Daoy (cell line): ENCODE data around the gene PSMD3. TPM values are rescaled to one million over a fixed set of nuclear protein-coding genes. Genes with fewer than 3 reads are reported as not detected.
A peak's percentile ranks its signal among the peaks of the same experiment; 100 is the strongest.

Experiments used
- DNase-seq: peaks from one replicate; pipeline ENCODE4 v3.0.0-alpha.2; 2015; ENCODE audit warnings: low read depth
- total RNA-seq: library from RNA; depleted of rRNA; stranded (reverse); fragments of >200 nt; shearing (Covaris generic); gene quantifications from 2 replicates; pipeline ENCODE4 v1.2.3, GENCODE V29; 2014

The PSMD3 gene
- total RNA-seq, 1 experiment from 2014 or later = 185 TPM

DNA sequence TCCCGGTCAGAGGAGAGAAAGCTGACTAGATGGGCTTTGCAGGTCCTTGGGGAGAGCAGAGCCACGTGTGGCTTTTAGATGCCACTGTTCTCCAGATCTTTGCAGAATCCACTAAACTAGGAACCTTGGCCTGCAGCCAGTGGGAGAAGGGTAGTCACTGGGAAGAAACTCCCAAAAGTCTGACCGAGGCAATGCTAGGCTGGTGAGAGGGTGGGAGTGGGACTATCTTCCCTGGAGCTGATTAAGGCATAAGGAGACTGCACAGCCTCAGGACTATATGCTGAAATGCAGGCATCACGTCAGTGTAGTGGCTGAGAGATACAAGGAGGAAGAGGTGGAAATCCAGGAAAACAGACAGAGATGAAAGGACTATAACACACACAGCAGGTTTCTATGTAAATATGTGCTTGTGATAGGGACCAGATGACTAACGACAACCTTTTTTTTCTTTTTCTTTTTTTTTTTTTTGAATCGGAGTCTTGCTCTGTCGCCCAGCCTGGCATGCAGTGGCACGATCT lies 20.0 kb upstream of the PSMD3 start:
- no peak for DNase-seq

DNA sequence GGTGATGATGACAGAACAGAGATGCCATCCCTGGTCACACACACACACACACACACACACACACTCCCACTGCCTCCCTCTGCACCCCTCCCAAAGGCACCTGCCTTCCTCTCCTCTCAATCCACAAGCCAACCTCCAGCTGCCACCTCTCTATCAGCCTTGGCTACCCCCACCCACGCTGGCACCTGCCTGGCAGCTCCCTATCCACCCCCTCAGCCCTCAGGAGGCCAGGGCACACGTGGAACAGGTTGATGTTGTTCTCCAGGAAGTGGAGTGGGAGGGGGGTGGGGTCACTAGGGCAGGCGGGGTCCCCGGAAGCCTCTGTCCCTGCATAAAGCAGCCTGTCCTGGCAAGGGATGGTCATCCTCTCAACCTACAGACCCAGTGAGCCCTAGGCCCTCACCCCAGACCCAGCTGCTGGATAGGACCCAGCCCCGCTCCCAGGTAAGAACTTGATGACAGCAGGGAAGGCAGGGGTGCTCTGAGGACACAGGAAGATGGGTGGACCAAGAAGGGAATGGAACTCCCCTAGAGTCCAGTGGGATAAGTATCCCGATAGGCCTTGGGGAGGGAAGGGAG lies 17.9 kb upstream of the PSMD3 start, which contains the start of gene GSDMA:
Gene GSDMA, plus strand, starts transcription at position 363 of the 579 bp plus-strand sequence. CDS start 2,684 bp downstream, outside the sequence.
- no peak for DNase-seq

DNA sequence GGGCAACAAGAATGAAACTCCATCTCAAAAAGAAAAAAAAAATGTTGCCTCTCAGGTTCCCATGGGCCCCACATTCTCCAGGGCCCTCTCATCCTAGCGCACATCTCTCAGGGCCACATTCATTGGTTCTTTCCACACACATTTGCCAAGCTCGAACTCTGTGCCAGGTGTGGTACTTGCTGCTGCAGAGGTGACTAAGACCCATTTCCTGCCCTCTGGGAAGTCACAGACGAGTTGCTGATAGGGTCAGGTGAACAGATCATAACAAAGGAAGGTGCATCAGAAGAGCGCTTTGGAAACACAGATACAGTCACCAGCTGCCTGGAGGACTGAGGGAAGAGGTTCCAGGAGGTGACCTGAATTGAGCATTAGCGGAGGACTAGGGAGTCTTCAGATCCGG lies 16.8 kb upstream of the PSMD3 start:
- no peak for DNase-seq

DNA sequence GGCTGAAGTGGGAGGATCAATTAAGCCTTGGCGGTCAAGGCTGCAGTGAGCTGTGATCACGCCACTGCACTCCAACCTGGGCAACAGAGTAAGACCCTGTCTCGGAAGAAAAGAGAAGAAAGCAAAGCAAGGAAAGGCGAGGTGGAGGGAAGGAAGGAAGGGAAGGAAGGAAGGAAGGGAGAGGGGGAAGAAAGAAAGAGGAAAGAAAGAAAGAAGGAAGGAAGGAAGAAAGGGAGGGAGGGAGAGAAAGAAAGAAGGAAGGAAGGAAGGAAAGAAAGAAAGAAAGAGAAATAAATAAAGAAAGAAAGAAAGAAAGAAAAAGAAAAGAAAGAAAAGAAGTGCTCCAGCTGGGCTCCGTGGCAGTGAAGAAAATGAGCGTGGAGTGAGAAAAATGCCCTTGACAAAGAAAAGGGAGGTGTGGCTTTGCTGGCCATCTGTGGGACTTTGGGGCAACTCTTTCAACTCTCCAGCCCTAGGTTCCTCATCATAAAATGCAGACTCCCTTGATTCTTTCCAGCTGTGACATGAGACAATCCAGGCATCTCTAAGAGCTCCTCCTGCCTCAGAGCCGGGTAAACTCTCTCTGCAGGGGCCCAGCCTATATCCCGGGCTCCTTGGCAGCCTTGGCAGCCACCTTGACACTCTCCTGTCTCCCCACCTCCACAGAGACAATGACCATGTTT lies 15.4 kb upstream of the PSMD3 start:
- DNase-seq = no peak

DNA sequence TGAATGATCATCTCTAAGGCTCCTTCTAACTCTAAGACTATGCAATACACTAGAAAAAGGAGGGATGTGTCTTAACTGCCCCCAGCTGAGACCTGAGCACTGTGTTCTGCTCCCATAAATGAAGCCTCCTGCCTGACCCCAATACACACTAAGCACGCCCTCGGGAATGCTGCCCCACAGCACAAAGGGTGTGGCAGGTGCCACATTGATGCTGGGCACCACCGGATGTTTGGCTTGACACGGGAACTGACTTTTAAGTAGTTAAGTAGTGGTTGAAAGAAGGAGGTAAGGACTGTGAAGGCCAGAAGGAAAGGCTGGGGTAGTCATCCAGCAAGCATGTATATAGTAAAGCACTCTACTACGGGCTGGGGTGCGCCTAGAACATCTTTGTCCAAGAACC lies 13.8 kb upstream of the PSMD3 start:
- no peak for DNase-seq

DNA sequence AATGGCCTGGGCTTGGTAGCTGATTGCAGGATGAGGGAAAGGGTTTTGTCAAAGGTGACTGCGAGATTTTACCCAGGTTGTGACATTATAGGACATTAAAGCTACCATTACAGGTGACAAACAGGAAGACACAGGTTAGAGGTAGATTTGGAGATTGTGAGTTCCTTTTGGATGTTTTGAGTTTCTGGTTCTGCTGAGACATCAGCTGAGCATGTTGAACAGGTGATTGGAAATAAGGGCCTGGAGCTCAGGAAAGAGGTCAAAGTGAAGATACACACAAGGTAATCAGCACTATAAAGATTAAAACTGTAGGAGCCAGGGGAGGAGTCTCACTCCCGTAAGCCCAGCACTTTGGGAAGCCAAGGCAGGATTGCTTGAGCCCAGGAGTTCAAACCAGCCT lies 11.8 kb upstream of the PSMD3 start:
- DNase-seq = no peak

DNA sequence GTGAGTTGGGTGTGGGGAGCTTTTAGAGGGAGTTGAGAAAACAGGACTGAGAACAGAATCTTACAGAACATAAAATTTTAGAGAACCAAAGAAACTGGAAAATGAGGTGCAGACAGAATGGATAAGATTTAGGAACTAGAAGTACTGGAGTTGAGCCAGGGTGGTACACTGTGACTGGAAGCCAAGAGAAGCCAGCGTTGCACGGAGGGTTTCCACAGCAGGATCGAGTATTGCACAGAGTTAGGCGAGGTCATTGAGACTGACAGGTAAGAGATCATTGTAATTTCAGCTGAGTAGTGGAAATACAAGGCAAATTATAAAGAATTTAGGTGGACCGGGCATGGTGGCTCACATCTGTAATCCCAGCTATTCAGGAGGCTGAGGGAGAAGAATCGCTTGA lies 11.2 kb upstream of the PSMD3 start:
- DNase-seq = no peak

DNA sequence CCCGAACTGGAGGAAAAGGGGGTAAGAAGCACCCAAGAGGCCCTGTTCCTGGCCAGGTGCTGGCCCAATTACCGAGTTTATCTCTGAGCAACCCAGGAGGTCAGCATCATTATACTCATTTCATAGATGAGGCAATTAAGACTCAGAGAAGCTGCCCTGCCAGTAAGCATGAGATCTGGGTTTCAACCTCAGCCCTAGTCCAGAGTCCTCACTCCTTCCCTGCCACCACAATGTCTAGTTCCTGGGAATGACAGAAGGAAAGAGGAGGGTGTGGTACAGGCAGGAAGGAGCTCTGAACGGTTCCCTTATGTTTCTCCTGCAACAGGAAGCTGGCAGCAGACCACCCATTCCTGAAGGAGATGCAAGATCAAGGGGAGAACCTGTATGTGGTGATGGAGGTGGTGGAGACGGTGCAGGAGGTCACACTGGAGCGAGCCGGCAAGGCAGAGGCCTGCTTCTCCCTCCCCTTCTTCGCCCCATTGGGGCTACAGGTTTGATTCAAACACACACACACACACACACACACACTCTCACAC lies 10.4 kb upstream of the PSMD3 start:
- DNase-seq = no peak

DNA sequence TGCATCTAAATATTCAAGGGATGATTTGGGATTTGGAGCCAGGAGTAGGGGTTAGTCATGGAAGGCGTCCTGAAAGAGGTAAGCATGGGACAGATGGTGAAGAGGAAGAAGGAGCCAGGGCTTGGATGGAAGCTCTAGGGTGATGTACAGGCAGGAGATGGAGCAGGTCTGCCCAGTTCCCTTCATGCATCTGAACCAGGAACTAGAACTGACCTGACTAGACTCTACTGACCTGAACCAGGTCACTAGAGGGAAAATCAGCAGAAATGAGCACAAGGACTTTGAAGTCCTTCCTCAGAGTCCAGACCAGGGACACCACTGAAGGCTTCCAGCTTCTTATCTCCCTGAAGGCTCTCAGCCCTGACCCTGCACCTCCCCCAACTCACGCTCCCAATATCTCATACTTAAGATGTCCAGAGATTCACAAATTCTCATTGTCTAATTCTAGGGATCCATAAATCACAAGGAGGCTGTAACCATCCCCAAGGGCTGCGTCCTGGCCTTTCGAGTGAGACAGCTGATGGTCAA lies 9.5 kb upstream of the PSMD3 start:
- DNase-seq = no peak

DNA sequence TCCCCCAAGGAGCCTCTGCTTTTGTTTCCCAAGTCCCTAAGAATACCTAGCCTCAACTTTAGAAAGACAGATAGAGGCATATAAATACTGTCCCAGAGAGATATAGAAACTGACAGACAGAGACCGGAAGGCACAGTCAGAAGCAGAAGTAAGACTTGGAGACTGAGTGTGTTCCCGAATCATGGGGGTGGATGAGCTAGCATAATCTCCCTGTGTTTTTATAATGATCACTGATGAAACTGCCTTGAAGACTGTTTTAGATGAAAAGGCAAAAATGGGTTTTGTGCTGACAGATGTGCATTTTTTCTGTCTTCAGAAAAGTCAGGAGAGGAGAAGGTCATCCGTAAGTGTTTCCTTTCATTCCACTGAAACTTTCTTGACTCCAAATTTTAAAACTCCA lies 8.3 kb upstream of the PSMD3 start:
- DNase-seq = no peak

DNA sequence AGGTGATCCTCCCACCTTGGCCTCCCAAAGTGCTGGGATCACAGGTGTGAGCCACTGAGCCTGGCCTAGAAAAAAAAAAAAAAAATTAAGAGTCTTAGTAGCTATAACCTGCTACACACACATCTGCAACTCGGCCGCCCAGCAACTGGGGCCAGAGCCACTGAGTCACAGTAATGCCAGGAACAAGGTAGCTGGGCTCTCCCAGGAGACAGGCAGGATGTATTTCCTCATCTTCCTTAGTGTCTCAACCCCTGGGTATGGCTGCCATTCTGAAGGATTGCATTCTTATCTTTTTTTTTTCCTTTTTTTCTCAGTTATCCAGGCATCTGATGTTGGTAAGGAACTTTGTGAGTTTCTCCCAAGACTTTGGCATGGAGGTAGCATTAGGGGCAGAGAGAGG lies 7.1 kb upstream of the PSMD3 start:
- no peak for DNase-seq

DNA sequence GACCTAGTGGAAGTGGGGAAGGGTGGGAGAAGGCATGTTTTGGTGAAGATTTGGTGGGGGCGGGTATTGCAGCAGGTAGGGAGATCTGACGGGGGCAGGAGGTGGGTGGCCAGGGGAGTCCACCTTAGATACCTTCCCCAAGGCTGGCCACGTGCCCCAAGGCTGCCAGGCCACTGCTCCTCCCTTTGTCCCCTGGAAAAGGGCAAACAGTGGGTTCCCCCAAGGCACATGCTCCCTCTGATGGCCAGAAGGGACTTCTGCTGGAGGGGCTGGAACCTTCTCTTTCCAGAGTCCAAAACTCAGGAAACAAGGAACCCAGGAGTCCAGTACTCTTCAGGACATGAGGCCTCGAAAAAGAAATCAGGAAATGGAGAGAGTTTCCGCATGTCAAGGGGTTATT lies 6.2 kb upstream of the PSMD3 start:
- no peak for DNase-seq

DNA sequence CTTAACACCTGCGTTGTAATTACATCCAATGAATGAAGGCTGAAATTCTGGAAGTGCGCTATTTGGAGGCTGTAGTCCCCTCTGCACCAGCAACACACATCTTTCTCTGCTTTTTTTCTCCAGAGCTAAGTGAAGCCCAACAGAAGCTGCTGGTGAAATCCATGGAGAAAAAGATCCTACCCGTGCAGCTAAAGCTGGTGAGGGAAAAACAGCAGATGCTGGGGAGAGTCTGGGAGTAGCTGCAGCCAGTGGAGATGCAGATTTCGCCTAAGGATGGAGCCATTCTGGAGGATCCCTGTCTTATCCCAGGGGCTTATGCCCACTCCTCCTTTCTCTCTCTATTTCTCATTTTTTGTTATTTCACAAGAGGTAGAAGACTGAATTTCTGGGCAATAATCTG lies 4.8 kb upstream of the PSMD3 start:
- DNase-seq = no peak

DNA sequence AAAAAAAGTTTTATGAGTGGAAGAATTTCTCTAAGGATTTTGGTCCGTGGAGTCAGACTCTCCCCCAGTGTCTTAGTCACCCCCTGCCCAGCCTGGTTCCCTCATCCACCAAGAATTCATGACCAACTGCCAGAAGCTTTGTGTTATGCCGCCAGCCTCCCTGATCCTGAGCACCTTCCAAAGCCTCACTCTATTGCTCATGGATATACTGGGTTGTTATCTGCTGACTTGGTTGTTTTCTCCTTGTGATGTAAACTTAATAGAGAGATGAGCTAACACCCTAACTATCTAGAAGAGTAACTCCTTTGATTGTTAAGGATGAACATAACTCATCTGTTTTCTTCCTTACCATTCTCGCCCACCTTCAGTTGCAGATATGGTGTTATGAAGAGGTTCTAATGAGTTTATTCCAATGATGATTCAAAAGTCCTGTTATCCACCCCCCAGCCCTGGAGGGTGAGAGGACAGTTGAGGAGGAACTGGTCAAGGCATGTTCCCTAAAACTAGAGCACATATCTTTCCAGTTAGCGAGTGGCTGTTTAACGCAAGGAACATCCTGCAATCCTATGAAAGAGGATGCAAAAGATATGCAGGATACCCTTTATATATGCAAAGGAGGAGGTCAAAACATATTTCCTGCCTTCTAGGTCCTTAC lies 1.5 kb upstream of the PSMD3 start:
- DNase-seq = peak; percentile 67

DNA sequence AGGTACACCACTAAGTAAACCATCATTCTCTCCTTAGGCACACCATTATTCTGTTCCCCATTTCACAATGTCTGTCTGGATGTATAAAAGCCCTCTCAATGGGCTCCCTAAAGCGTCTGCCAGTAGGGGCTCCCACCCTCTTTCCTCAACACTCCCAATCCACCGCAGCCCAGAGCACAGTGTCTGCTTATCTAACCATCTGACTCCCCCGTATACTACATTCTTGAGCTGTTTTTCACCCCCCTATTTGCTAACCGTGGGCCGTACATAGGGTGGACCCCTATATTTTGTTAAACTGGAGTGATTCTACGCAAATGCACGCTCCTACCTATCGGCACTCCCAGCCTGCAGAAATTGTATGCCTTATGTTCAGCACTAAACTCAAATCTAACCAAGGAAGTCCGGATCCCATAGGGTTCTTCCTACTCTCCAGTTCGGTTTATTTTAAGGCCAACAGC lies 685 bp upstream of the PSMD3 start:
- DNase-seq = peak; percentile 34

DNA sequence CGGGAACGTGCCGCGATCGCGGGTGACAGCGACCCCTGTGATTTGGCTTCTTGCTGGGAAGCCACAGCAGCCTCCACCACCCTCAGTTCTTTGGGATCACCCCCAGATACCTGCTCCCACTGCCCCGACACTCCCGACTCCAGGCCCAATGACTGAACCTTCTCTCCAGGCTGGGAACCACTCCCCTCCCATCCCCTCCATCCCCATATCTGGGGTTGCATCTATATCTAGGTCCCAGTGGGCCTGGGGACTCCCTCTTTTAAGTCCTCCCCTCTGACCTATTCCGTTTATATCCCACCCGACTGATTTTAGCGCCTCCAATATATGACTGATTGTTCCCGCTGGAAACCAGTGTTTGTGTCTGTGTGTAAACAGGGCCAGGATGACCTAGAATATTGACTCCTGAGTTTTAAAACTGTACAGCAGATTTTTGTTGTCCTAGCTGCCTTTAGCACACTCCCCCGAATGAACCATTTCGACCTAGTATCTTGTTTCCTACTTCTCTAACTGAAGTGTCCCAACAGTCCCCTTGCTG lies 667 bp downstream of the PSMD3 start:
- DNase-seq = no peak

DNA sequence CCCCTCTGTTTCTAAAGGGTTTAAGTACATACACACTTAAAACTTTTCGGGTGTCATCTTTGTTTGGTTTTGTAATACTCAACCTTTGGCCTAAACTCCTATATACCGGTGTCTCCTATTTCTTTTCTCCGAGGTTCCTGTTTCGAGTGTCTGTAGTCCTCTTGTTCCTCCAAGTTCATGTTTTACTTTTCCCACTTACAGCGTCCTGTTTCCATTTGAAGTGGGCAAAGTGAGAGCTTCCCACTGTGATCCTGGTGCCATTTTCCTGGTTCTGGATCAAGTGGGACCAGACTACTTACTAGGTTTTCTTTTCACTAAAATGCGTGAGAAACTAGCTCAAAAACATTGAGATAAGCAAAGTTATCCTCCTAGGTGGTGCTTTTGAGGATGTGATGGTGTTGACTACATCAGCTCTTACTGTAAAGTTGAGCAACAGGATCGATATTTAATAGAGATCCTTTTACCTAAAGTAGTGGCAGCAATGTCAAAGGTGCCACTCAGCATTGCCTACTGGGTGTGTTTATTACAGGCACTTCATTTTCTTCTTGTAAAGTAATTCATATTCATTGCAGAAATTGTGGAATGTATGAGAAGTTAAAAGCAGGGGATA lies 1.3 kb downstream of the PSMD3 start:
- DNase-seq = no peak

DNA sequence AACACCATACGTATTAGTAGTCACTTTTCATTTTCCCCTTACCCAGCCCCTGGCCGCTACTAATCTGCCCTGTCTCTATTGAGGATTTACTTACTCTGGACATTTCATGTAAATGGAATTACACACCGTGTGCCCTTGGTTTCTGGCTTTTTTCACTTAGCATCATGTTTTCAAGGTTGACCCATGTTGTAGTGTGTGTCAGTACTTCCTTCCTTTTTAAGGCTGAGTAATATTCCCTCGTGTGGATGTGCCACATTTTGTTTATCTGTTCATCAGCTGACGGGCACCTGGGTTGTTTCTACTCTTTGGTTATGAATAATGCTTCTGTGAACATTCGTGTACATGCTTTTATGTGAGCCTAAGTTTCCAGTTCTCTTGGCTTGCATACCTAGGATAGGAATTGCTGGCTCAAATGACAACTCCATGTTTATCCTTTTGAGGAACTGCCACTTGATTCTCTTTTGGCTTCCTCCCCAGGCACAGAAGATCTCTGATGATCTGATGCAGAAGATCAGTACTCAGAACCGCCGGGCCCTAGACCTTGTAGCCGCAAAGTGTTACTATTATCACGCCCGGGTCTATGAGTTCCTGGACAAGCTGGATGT lies 7.7 kb downstream of the PSMD3 start:
- no peak for DNase-seq

DNA sequence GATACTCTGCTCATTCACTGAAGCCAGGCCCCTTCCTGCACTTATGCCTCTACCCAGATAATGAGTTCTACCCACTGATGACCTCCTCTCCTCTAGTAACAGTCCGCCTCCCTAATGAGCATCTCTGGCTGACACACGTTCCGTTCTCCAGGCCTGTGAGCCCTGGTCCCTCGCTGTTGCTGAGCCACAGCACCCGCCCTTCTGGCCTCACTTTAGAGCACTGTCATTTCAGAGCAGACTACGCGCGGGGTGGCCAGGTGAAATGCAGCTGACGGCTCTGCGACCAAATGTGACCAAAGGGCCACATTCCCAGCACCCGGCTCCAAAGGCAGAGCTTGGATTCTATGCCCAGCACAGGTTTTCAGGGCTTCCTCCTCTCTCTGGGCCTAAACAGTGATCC lies 13.8 kb downstream of the PSMD3 start:
- no peak for DNase-seq

DNA sequence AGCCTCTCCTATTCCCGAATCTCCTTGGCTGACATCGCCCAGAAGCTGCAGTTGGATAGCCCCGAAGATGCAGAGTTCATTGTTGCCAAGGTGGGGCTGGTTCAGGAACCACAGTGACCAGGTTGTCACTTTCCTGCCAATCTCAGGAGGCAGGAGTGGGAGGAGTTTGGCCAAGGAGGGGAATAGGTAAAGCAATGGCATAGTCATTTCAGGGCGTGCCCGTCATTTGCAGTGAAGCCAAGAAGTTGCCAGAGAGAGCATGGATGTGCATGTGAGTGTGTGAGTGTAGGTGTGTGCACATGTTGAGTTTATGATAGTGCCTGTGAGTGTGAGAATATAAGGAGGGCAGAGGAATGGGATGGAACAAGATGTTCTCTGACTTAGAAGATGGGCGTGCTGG lies 14.8 kb downstream of the PSMD3 start:
- DNase-seq = no peak

DNA sequence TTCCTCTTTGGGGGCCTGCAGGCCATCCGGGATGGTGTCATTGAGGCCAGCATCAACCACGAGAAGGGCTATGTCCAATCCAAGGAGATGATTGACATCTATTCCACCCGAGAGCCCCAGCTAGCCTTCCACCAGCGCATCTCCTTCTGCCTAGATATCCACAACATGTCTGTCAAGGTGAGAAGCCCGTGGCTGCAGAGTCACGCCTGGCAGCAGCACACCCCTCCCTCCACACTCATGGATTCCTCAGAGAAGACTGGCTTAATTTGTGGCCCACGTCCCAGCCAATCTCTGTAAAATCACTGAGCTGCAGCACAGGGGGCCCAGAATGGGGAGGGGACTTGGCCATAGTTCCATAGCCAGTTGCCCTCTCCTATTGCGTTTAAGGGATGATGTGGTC lies 15.6 kb downstream of the PSMD3 start:
- no peak for DNase-seq
